ENCODE results near the gene MVB12B. TPM values are rescaled to one million over a fixed set of nuclear protein-coding genes. Genes with fewer than 3 reads are reported as not detected.

Gene MVB12B
- polyA plus RNA-seq, 1 donor from 2014 or later = 39.5 TPM

GRCh38 chr9:126373241-126373640, 46.6 kb downstream of the MVB12B start:
- no peak overlapping the region for H3K4me3 ChIP-seq (ENCODE audit: low read length)
- H3K9me2 ChIP-seq (ENCODE audit: insufficient read depth, low read length) = no peaks in the 10 kb centered on the region
- H3K79me2 ChIP-seq (replicated peaks; ENCODE audit: insufficient read depth, low read length) = no peaks in the 10 kb centered on the region
- H2AFZ ChIP-seq (ENCODE audit: low read depth, low read length) = no peak overlapping the region
- no peaks in the 10 kb centered on the region for H3K27me3 ChIP-seq (ENCODE audit: insufficient read depth, low read depth, low read length)
- H4K20me1 ChIP-seq (ENCODE audit: insufficient read depth) = no peaks in the 10 kb centered on the region
- H3K4me2 ChIP-seq (ENCODE audit: low read length) = no peak overlapping the region
- no peak overlapping the region for H3K27ac ChIP-seq (ENCODE audit: low read length)
- H3K36me3 ChIP-seq (ENCODE audit: insufficient read depth, low read length) = peaks cover 4% of the 10 kb centered on the region
- H3F3A ChIP-seq (ENCODE audit: insufficient read depth, low read length, poor library complexity, severe bottlenecking) = no peaks in the 10 kb centered on the region
- H3K9ac ChIP-seq (ENCODE audit: low read length) = no peak overlapping the region
- H3K9me3 ChIP-seq (ENCODE audit: low read length) = no peaks in the 10 kb centered on the region
- no peak for TF ChIP-seq POLR2AphosphoS5 (IDR thresholded peaks at IDR 0.05)
- TF ChIP-seq EZH2 (IDR thresholded peaks at IDR 0.05; ENCODE audit: borderline replicate concordance, insufficient read depth, low read length, poor library complexity, severe bottlenecking) = no peak
- no peak for TF ChIP-seq CTCF (IDR thresholded peaks at IDR 0.05; ENCODE audit: poor library complexity, severe bottlenecking)
- TF ChIP-seq RAD21 (conservative IDR thresholded peaks at IDR 0.05) = no peak
- no peak for TF ChIP-seq REST (IDR thresholded peaks at IDR 0.05; ENCODE audit: borderline replicate concordance)
- no peak for TF ChIP-seq MXI1 (conservative IDR thresholded peaks at IDR 0.05; ENCODE audit: poor library complexity, severe bottlenecking)
- TF ChIP-seq EP300 (conservative IDR thresholded peaks at IDR 0.05; ENCODE audit: poor library complexity, severe bottlenecking) = no peak
- TF ChIP-seq TAF1 (IDR thresholded peaks at IDR 0.05; ENCODE audit: low read depth) = no peak
- TF ChIP-seq SMC3 (conservative IDR thresholded peaks at IDR 0.05; ENCODE audit: poor library complexity) = no peak

- TF ChIP-seq EZH2 (IDR thresholded peaks at IDR 0.05; ENCODE audit: borderline replicate concordance, insufficient read depth, low read length, poor library complexity, severe bottlenecking) (no peak), MXI1 (conservative IDR thresholded peaks at IDR 0.05; ENCODE audit: poor library complexity, severe bottlenecking) (no peak), REST (IDR thresholded peaks at IDR 0.05; ENCODE audit: borderline replicate concordance) (no peak), SMC3 (conservative IDR thresholded peaks at IDR 0.05; ENCODE audit: poor library complexity) (no peak), EP300 (conservative IDR thresholded peaks at IDR 0.05; ENCODE audit: poor library complexity, severe bottlenecking) (no peak), POLR2AphosphoS5 (IDR thresholded peaks at IDR 0.05) (no peak), RAD21 (conservative IDR thresholded peaks at IDR 0.05) (no peak), CTCF (IDR thresholded peaks at IDR 0.05; ENCODE audit: poor library complexity, severe bottlenecking) (no peak), TAF1 (IDR thresholded peaks at IDR 0.05; ENCODE audit: low read depth) (no peak)
- Histone ChIP-seq H3K4me3 (ENCODE audit: low read length) (no peak overlapping the region), H4K20me1 (ENCODE audit: insufficient read depth) (no peaks in the 10 kb centered on the region), H3K9me3 (ENCODE audit: low read length) (no peaks in the 10 kb centered on the region), H2AFZ (ENCODE audit: low read depth, low read length) (no peak overlapping the region), H3K9ac (ENCODE audit: low read length) (no peak overlapping the region), H3K36me3 (ENCODE audit: insufficient read depth, low read length) (peaks cover 4% of the 10 kb centered on the region), H3K27ac (ENCODE audit: low read length) (no peak overlapping the region), H3K4me2 (ENCODE audit: low read length) (no peak overlapping the region), H3K79me2 (replicated peaks; ENCODE audit: insufficient read depth, low read length) (no peaks in the 10 kb centered on the region), H3K27me3 (ENCODE audit: insufficient read depth, low read depth, low read length) (no peaks in the 10 kb centered on the region), H3K9me2 (ENCODE audit: insufficient read depth, low read length) (no peaks in the 10 kb centered on the region), H3F3A (ENCODE audit: insufficient read depth, low read length, poor library complexity, severe bottlenecking) (no peaks in the 10 kb centered on the region)
Measured at GRCh38 chr9:126374366-126374781, 47.7 kb downstream of the MVB12B start.
